HUES48 (cell line): Measurements from ENCODE around the gene SH2D6.

Source experiments
- H3K27ac ChIP-seq: one replicate; pipeline ENCODE4 v1.7.0; 2013; ENCODE audit warnings: low read depth, low read length, inconsistent platforms
- H3K27me3 ChIP-seq: 2 replicates; pipeline ENCODE4 v1.6.1; 2013; ENCODE audit warnings: mild to moderate bottlenecking, low read length; ENCODE audit not compliant: control insufficient read depth, insufficient read depth
- H3K36me3 ChIP-seq: 2 replicates; pipeline ENCODE4 v1.6.1; 2013; ENCODE audit warnings: low read length; ENCODE audit not compliant: control insufficient read depth, insufficient read depth
- H3K4me1 ChIP-seq: 2 replicates; pipeline ENCODE4 v1.6.1; 2013; ENCODE audit warnings: mild to moderate bottlenecking, low read length; ENCODE audit not compliant: control insufficient read depth, insufficient read depth
- H3K4me3 ChIP-seq: 2 replicates; pipeline ENCODE4 v1.5.1; 2013; ENCODE audit warnings: mild to moderate bottlenecking, low read depth, low read length
- H3K9ac ChIP-seq: 2 replicates; pipeline ENCODE4 v1.6.1; 2013; ENCODE audit warnings: mild to moderate bottlenecking, low read depth, low read length, moderate library complexity
- H3K9me3 ChIP-seq: 2 replicates; pipeline ENCODE4 v1.6.1; 2013; ENCODE audit warnings: low read length; ENCODE audit not compliant: control insufficient read depth, insufficient read depth

Gene SH2D6

GRCh38 chr2:85427300-85427835, 8.9 kb downstream of the SH2D6 start:
- Histone ChIP-seq H3K27ac (no peak overlapping the region), H3K36me3 (no peaks in the 10 kb centered on the region), H3K9me3 (no peaks in the 10 kb centered on the region), H3K4me1 (peaks cover 32% of the 10 kb centered on the region), H3K4me3 (no peak overlapping the region), H3K27me3 (peaks cover 16% of the 10 kb centered on the region), H3K9ac (no peak overlapping the region)

GRCh38 chr2:85428343-85428881, 9.9 kb downstream of the SH2D6 start:
- no peaks in the 10 kb centered on the region for H3K9me3 ChIP-seq
- no peak overlapping the region for H3K9ac ChIP-seq
- H3K4me3 ChIP-seq: no peak overlapping the region
- no peaks in the 10 kb centered on the region for H3K36me3 ChIP-seq
- no peak overlapping the region for H3K27ac ChIP-seq
- peaks cover 16% of the 10 kb centered on the region for H3K27me3 ChIP-seq
- peaks cover 33% of the 10 kb centered on the region for H3K4me1 ChIP-seq

- no peaks in the 10 kb centered on the region for H3K36me3 ChIP-seq
- H3K27ac ChIP-seq: no peak overlapping the region
- peaks cover 16% of the 10 kb centered on the region for H3K27me3 ChIP-seq
- no peak overlapping the region for H3K4me3 ChIP-seq
- no peaks in the 10 kb centered on the region for H3K9me3 ChIP-seq
- H3K4me1 ChIP-seq: peaks cover 38% of the 10 kb centered on the region
- no peak overlapping the region for H3K9ac ChIP-seq
Measured at GRCh38 chr2:85429213-85429923, 10.9 kb downstream of the SH2D6 start.

DNA sequence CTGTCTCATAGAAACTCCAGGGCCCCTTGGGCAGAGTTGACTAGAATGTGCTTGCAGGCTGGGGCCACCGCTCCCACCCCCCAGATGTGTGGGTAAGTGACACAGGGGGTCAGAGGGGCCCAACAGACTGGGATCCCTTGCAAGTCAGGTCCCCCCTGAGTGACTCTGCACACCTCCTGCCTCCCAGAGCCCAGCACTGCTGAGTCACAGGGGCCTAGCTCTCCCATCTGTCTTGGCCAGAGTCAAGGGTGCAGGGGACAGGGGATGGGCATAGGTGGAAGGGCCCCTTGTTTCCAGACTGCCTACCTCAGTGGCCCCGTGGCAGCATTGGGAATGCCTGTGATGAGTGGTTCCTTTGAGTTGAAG, 11.4 kb downstream of the SH2D6 start:
- H3K9me3 ChIP-seq: no peaks in the 10 kb centered on the region
- H3K36me3 ChIP-seq: no peaks in the 10 kb centered on the region
- H3K4me1 ChIP-seq: peaks cover 38% of the 10 kb centered on the region
- H3K4me3 ChIP-seq: no peak overlapping the region
- H3K27me3 ChIP-seq: peaks cover 16% of the 10 kb centered on the region
- H3K9ac ChIP-seq: no peak overlapping the region
- no peak overlapping the region for H3K27ac ChIP-seq

- H3K4me1 ChIP-seq: peaks cover 38% of the 10 kb centered on the region
- H3K27me3 ChIP-seq: peaks cover 16% of the 10 kb centered on the region
- H3K27ac ChIP-seq: peak overlapping the region; percentile 79
Measured at GRCh38 chr2:85430752-85431569, 12.4 kb downstream of the SH2D6 start.

GRCh38 chr2:85431570-85432205, 13.2 kb downstream of the SH2D6 start:
- H3K27me3 ChIP-seq: peaks cover 16% of the 10 kb centered on the region
- no peak overlapping the region for H3K9ac ChIP-seq
- H3K9me3 ChIP-seq: no peaks in the 10 kb centered on the region
- H3K36me3 ChIP-seq: no peaks in the 10 kb centered on the region
- peaks cover 40% of the 10 kb centered on the region for H3K4me1 ChIP-seq
- peak overlapping the region; percentile 38 for H3K4me3 ChIP-seq
- peak overlapping the region; percentile 79 for H3K27ac ChIP-seq

More at GRCh38 chr2:85430752-85431569, 12.4 kb downstream of the SH2D6 start:
- Histone ChIP-seq H3K9me3 (no peaks in the 10 kb centered on the region), H3K36me3 (no peaks in the 10 kb centered on the region), H3K4me3 (peak overlapping the region; percentile 48), H3K9ac (no peak overlapping the region)

- Histone ChIP-seq H3K4me3 (no peak overlapping the region), H3K9ac (no peak overlapping the region), H3K4me1 (peaks cover 42% of the 10 kb centered on the region), H3K9me3 (no peaks in the 10 kb centered on the region), H3K27me3 (peaks cover 17% of the 10 kb centered on the region), H3K27ac (no peak overlapping the region), H3K36me3 (no peaks in the 10 kb centered on the region)
Measured at GRCh38 chr2:85433511-85434089, 15.1 kb downstream of the SH2D6 start.

DNA sequence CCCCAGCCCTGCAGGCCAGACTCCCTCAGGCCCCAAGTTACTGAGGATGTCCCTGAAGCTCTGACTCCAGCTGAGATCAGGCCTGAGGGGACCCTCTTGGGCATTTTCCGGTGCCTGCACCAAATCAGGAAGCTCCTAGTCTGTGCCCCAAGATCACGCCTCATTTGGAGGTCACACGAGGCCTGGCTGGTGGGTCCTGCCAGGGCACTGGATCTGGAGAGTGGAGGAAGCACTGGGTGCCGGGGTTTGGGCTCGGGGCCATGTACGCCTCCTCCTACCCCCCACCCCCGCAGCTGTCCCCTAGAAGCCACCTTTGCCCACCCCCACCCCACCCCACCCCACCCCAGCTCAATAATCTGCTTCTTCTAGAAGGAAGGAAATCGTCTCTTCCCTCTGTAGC, 16.2 kb downstream of the SH2D6 start:
- H3K27ac ChIP-seq: no peak overlapping the region
- H3K27me3 ChIP-seq: peaks cover 7% of the 10 kb centered on the region; the same call in 1 of the 2 replicates
- H3K9ac ChIP-seq: no peak overlapping the region
- no peaks in the 10 kb centered on the region for H3K36me3 ChIP-seq
- no peaks in the 10 kb centered on the region for H3K9me3 ChIP-seq
- H3K4me1 ChIP-seq: peaks cover 36% of the 10 kb centered on the region
- no peak overlapping the region for H3K4me3 ChIP-seq

- Histone ChIP-seq H3K4me1 (peaks cover 31% of the 10 kb centered on the region), H3K9ac (no peak overlapping the region), H3K36me3 (no peaks in the 10 kb centered on the region), H3K4me3 (no peak overlapping the region), H3K27ac (no peak overlapping the region), H3K9me3 (no peaks in the 10 kb centered on the region), H3K27me3 (peaks cover 3% of the 10 kb centered on the region; the same call in 1 of the 2 replicates)
Measured at GRCh38 chr2:85435220-85435958, 16.9 kb downstream of the SH2D6 start.
